GM18873 (cell line): ENCODE results near the gene IL17B.

Experiments
- ATAC-seq: cut with Tn5 transposase; IDR thresholded peaks from one replicate; pipeline ENCODE4 v1.9.1; 2021; ENCODE audit warnings: mild to moderate bottlenecking, moderate library complexity, moderate number of reproducible peaks; ENCODE audit not compliant: unreplicated experiment, low FRiP score

Gene IL17B

GRCh38 chr5:149363936-149364335, 15.2 kb downstream of the IL17B start:
- ATAC-seq, result no peak

DNA sequence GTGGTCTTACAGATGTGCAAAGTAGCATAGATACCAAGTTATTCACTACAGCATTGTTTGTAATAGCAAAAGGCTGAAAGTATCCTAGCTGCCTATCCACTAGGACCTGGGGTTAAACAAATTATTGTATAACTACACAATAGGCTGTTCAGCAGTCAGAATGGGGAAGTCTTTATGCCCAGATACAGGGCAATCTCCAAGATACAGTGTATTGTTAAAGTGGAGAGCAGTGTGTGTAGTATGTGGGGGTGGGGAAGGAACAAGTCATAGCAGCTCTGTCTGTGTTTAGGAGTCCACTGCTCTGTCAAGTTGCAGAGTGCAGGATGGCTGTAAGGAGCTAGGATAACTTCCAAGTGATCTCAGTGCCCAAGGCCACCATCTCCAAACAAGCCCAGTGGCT, 15.7 kb downstream of the IL17B start:
- no peak for ATAC-seq

GRCh38 chr5:149362541-149362940, 16.6 kb downstream of the IL17B start:
- ATAC-seq, result no peak

GRCh38 chr5:149360272-149360671, 18.8 kb downstream of the IL17B start:
- no peak for ATAC-seq

DNA sequence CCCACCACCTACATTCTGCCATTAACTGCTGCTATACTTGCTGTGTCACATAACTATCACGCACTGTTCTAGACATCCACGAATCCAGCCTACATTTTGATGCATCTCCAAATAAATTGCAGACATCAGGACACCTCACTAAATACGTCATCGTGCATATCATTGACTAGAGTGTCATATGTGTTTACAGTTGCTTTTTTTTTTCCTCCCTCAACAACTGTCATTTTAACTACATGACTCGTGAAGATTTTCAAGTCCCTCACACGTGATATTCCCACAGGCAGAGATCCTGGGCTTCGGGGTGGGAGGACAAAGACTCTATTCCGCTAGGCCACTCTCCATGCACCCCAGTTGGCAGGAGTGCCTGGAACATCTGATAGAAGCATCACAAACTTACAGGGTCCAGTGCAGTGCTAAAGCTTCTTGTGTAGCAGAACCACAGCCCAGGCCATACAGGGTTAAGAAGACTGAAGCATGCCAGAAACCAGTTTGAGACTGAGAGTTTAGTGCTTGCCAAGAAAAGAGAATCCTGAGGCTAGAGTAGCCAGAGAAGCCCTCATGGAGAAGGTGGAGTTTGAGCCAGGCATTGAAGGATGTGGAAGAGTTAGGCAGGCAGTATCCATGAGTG, 20.1 kb downstream of the IL17B start:
- no peak for ATAC-seq

DNA sequence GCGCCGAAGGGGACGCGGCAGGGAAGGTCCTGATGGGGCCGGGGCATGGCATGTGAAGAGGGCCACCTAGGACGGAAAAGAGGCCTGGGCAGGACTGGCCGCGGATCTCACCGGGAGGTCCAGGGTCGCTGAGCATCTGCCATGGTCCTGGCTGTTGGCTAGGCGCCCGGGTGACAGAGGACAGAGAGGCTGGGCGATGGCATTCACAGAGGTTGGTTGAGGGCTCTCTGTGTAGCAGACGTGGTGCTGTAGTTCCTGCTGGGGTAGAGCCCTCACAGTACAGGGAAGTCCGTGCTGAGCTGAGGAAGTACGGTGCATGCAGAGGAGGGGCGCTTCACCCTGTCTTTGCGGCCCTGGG, 20.8 kb downstream of the IL17B start:
- peak; percentile 2 for ATAC-seq

- ATAC-seq, result peak; percentile 99
These were observed 21.5 kb downstream of the IL17B start, which contains the start of gene PCYOX1L for GRCh38 chr5:149357370-149358293. Gene PCYOX1L (plus strand): TSS chr5:149358046. CDS start chr5:149358069, 23 bp downstream.

GRCh38 chr5:149356391-149356790, 22.7 kb downstream of the IL17B start:
- no peak for ATAC-seq

GRCh38 chr5:149355688-149356087, 23.4 kb downstream of the IL17B start:
- no peak for ATAC-seq

- ATAC-seq, result no peak
These were observed 25.2 kb downstream of the IL17B start for GRCh38 chr5:149353911-149354310.

- ATAC-seq, result no peak
These were observed 26.9 kb downstream of the IL17B start for GRCh38 chr5:149352169-149352568.

DNA sequence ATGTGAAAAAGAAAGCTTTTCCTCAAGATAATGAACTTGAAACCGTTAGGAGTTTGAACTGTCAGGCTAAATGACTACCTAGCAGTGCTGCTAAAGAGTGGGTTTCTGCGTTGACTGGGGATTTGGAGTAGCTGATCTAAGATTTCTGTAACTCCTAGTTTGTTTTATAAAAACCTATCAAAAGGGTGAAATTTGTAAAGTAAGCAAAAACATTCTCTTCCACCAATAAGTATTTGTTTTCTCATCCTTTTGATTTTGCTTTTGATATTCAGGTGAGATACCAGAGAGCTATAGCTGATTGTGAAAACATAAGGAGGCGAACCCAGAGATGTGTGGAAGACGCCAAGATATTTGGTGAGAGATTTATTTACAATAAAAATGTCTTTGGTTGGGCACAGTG, 29.7 kb downstream of the IL17B start:
- ATAC-seq, result no peak

DNA sequence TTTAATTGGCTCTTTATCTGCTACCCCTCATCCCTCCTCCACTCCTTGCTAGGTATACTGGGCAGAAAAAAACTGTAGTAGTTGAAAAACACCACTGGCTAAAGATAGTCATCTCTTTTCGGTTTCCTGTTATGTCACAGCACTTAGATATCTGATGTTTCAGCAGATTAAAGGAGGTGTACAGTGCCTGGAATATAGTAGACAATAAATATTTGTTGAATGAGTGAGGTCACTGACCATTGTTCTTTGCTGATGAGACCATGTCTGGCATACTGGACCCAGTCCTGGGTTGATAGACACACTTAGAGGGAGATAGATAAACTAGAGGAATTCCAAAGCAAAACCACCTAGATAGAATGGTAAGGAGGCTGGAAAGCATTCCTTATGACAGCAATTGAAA, 30.6 kb downstream of the IL17B start:
- no peak for ATAC-seq

DNA sequence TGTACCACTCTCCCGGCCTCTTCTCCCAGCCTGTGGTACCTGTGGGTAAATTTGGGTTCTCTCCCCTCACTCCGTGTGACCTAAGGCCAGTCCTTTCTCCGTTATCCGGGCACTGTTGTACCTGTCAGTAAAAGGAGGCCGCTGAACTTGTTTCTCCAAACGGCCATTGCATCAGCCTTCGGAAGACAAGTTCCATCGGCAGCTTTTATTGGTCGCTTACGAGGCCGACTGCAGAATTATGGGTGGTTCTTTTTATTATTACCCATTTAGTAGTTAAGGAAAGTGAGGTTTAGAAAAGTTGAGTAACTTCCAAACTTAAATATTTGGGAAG, 33.2 kb downstream of the IL17B start:
- no peak for ATAC-seq

DNA sequence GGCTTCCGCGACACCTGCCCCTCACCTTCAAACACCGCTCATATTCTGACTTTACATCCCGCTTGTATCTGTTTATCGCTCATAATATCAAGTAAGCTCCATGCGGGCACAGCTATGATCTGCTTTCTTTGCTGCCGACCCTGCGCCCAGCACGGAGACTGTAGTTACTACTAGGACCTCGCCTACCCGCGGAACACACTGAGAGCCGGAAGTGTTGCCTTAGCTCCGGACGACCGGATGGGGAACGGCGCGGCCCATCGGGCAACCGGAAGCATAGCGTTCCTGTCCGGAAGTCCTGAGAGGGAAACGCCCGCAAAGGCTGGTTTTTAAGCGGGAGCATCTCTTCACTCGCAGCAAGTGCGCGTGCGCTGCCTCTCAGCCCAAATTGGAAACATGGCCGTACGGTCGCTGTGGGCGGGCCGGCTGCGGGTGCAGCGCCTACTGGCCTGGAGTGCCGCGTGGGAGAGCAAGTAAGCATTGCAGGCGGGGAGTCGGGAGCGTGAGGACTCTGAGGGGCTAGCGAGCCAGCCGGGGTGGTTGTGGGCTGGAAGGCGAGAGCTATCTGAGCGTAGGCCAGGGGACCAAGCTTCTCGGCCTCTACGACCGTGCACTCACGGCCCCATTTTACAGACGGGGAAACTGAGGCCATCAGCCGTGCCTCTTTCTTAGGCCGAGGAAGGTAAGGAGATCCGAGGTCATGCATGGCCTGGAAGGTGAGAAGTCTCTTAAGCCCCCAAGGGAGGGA, 33.8 kb downstream of the IL17B start, which contains the start of gene GRPEL2:
TSS of gene GRPEL2 (plus strand) at position 353 of the 745 bp plus-strand sequence. CDS start at position 394, 41 bp downstream.
- ATAC-seq, result peak; percentile 93

GRCh38 chr5:149344151-149344550, 34.9 kb downstream of the IL17B start:
- no peak for ATAC-seq

- ATAC-seq, result no peak
These were observed 37.2 kb downstream of the IL17B start for GRCh38 chr5:149341876-149342275.

DNA sequence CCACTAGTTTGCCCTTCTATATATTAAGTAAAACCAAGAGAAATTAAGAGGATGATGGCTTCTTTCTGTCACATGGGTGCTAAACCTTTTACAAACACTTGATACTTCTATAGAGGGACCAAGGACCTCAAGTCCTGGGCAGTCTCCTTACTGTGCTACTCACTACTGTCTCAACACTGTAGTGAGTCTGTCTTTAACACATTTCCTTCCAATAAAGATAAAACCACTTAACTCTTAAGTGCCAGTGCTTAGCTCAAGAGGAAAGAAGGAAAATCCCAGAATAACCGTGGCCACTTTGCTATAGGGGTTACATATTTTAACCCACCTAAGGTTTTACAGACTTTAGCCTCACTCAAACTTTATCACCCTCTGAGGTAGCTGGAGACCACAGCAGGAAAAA, 38.2 kb downstream of the IL17B start:
- no peak for ATAC-seq

DNA sequence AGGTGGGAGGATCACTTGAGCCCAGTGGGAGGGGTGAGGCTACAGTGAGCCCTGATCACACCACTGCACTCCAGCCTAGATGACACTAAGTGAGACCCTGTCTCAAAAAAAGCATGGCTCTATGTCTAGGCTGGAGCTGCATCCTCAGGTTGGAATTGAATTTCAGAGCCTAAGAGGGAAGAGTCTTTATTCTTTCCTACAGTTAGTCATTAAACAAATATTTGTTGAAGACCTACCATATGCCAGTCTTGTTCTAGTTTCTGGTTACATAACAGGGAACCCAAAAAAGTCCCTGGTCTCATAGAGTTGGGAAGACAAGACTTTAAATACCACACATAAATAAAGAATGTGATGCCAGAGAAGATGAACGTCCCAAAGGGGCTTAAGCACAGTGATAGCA, 40.7 kb downstream of the IL17B start:
- no peak for ATAC-seq

DNA sequence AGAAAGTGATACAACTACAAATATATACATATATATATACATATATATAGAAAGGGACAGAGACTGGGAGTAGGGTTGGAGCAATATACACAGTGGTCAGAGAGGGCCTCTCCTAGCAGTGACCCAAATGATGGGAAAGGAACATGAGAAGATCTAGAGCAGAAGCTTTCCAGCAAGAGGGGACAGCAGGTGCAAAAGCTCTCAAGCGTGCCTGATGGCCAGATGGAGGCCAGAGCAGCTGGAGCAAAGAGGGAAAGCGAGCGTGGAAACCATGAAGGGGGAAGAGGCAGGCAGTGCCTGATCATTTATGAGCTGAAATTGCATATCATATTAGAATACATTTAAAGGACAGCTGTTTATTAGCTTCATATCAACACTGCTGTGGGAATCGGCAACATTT, 41.4 kb downstream of the IL17B start:
- ATAC-seq, result no peak
